Liver (tissue), 9 donors: ENCODE results near the gene IGLL5. TPM values are rescaled to one million over a fixed set of nuclear protein-coding genes. Genes with fewer than 3 reads are reported as not detected.

Experiments used
- DNase-seq: peaks from one replicate; pipeline ENCODE4 v3.0.0-alpha.2; 2017; ENCODE audit warnings: low spot score
- H3K27ac ChIP-seq, 2 donors: one replicate each; pipeline ENCODE4 v1.7.0; 2013; ENCODE audit warnings: inconsistent platforms in 2 of 2, low read length in 2 of 2, control low read depth in 1 of 2, low read depth in 1 of 2, mild to moderate bottlenecking in 1 of 2
- H3K27me3 ChIP-seq, 4 donors: one replicate each; pipeline versions ENCODE4 v1.6.1 to v1.7.0; 2013; ENCODE audit warnings: low read length in 3 of 4, inconsistent platforms in 1 of 4, mild to moderate bottlenecking in 1 of 4, moderate library complexity in 1 of 4; ENCODE audit not compliant: control insufficient read depth in 4 of 4, insufficient read depth in 4 of 4
- H3K36me3 ChIP-seq, 4 donors: one replicate each; pipeline versions ENCODE4 v1.6.1 to v1.7.0; 2013; ENCODE audit warnings: low read length in 3 of 4, mild to moderate bottlenecking in 3 of 4, low read depth in 1 of 4, moderate library complexity in 1 of 4; ENCODE audit not compliant: control insufficient read depth in 4 of 4, insufficient read depth in 3 of 4
- H3K4me1 ChIP-seq, 4 donors: one replicate each; pipeline versions ENCODE4 v1.6.1 to v1.7.0; 2013; ENCODE audit warnings: low read length in 3 of 4, mild to moderate bottlenecking in 3 of 4, moderate library complexity in 1 of 4; ENCODE audit not compliant: control insufficient read depth in 4 of 4, insufficient read depth in 4 of 4
- H3K4me3 ChIP-seq, 3 donors: one replicate each; pipeline versions ENCODE4 v1.6.1 to v1.7.0; 2013; ENCODE audit warnings: low read length in 3 of 3, control low read depth in 1 of 3, low read depth in 1 of 3, mild to moderate bottlenecking in 1 of 3
- H3K9ac ChIP-seq, 2 donors: one replicate each; pipeline ENCODE4 v1.7.0; 2013; ENCODE audit warnings: low read length in 2 of 2, mild to moderate bottlenecking in 2 of 2, moderate library complexity in 2 of 2, control low read depth in 1 of 2, low read depth in 1 of 2
- H3K9me3 ChIP-seq, 4 donors: one replicate each; pipeline versions ENCODE4 v1.6.1 to v1.7.0; 2013; ENCODE audit warnings: low read length in 3 of 4; ENCODE audit not compliant: control insufficient read depth in 4 of 4
- EGR1 ChIP-seq, 2 donors: IDR thresholded peaks; 2 replicates each; pipeline ENCODE4 v1.6.1; 2016 to 2018; ENCODE audit warnings: antibody characterized with exemption in 2 of 2, low read depth in 2 of 2
- FOXA1 ChIP-seq: IDR thresholded peaks from 2 replicates; pipeline ENCODE4 v1.6.1; 2016; ENCODE audit warnings: antibody characterized with exemption
- GABPA ChIP-seq, 2 donors: IDR thresholded peaks in 1 of 2; conservative IDR thresholded peaks in 1 of 2; 2 replicates each; pipeline ENCODE4 v1.6.1; 2016; ENCODE audit warnings: antibody characterized with exemption in 2 of 2, mild to moderate bottlenecking in 1 of 2, moderate library complexity in 1 of 2
- HNF4G ChIP-seq: IDR thresholded peaks from 2 replicates; pipeline ENCODE4 v1.6.1; 2016; ENCODE audit warnings: antibody characterized with exemption
- NR2F2 ChIP-seq: IDR thresholded peaks from 2 replicates; pipeline ENCODE4 v1.6.1; 2016; ENCODE audit warnings: antibody characterized with exemption
- RAD21 ChIP-seq, 2 donors: IDR thresholded peaks; 2 replicates each; pipeline ENCODE4 v1.6.1; 2016; ENCODE audit warnings: antibody characterized with exemption in 2 of 2, mild to moderate bottlenecking in 2 of 2
- RXRA ChIP-seq, 2 donors: IDR thresholded peaks; 2 replicates each; pipeline ENCODE4 v1.6.1; 2017 to 2018; ENCODE audit warnings: antibody characterized with exemption in 2 of 2, mild to moderate bottlenecking in 1 of 2
- TAF1 ChIP-seq: conservative IDR thresholded peaks from 2 replicates; pipeline ENCODE4 v1.6.1; 2016; ENCODE audit warnings: antibody characterized with exemption, mild to moderate bottlenecking
- WGBS: extraction: QIAGEN DNeasy Blood & Tissue Kit; methylation state at CpG from one replicate; pipeline ENCODE4 v1.1.7; 2013; 5-methylcytosine and 5-hydroxymethylcytosine counted together
- polyA plus RNA-seq, 2 donors: library from polyadenylated mRNA; stranded (reverse) in 1 of 2; unstranded in 1 of 2; fragments of 200-250 nt in 1 of 2; fragments of >200 nt in 1 of 2; fragmentation: Nextera tagmentation in 1 of 2; extraction: Ambion mirVana in 1 of 2; gene quantifications; one replicate each; pipeline versions ENCODE4 v1.2.1 to v1.2.3, GENCODE V29; 2013 to 2015
- total RNA-seq, 2 donors: library from RNA; depleted of rRNA; stranded (reverse); fragments of >200 nt; gene quantifications; one replicate each; pipeline ENCODE4 v1.2.3, GENCODE V29; 2014
- TF ChIP-seq, protein P1 (sequence below): IDR thresholded peaks from 2 replicates; pipeline ENCODE4 v1.6.1; 2016; ENCODE audit warnings: antibody characterized with exemption, mild to moderate bottlenecking
- TF ChIP-seq, protein P2 (sequence below): IDR thresholded peaks from 2 replicates; pipeline ENCODE4 v1.6.1; 2016; ENCODE audit warnings: antibody characterized with exemption
- TF ChIP-seq, protein P3 (sequence below): IDR thresholded peaks from 2 replicates; pipeline ENCODE4 v1.6.1; 2016; ENCODE audit warnings: antibody characterized with exemption
- donor health status: healthy.
- donor health status: healthy.
- donor health status: healthy.
- donor health status: healthy.
- donor health status: healthy.

IGLL5 gene
- total and polyA plus RNA-seq, 4 donors = 1.3 to 13.4 (median 3.4) TPM

DNA sequence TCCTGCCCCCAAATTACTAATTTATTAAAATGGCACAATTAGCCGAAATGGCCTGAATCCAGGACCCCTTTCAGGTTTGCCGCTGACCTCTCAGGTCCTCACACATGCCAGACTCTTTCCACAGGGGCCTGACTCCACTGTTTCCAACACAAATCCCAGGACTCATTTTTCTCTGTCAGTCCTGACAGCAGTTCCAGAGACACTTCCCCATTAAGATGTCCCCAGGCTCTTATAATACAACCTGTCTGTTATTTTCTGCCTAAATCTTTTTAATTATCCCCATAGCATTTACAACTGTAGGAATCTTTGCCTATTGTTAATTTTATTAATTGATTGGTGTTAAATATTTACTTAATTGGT lies 9.4 kb upstream of the IGLL5 start:
- TF ChIP-seq GABPA (IDR thresholded peaks at IDR 0.05 in 1 of 2, conservative IDR thresholded peaks at IDR 0.05 in 1 of 2) = no peak
- TF ChIP-seq, protein P1, sequence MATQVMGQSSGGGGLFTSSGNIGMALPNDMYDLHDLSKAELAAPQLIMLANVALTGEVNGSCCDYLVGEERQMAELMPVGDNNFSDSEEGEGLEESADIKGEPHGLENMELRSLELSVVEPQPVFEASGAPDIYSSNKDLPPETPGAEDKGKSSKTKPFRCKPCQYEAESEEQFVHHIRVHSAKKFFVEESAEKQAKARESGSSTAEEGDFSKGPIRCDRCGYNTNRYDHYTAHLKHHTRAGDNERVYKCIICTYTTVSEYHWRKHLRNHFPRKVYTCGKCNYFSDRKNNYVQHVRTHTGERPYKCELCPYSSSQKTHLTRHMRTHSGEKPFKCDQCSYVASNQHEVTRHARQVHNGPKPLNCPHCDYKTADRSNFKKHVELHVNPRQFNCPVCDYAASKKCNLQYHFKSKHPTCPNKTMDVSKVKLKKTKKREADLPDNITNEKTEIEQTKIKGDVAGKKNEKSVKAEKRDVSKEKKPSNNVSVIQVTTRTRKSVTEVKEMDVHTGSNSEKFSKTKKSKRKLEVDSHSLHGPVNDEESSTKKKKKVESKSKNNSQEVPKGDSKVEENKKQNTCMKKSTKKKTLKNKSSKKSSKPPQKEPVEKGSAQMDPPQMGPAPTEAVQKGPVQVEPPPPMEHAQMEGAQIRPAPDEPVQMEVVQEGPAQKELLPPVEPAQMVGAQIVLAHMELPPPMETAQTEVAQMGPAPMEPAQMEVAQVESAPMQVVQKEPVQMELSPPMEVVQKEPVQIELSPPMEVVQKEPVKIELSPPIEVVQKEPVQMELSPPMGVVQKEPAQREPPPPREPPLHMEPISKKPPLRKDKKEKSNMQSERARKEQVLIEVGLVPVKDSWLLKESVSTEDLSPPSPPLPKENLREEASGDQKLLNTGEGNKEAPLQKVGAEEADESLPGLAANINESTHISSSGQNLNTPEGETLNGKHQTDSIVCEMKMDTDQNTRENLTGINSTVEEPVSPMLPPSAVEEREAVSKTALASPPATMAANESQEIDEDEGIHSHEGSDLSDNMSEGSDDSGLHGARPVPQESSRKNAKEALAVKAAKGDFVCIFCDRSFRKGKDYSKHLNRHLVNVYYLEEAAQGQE = no peak
- TF ChIP-seq NR2F2 = no peak
- Histone ChIP-seq H3K9ac (no peak overlapping the region), H3K36me3 (no peaks in the 10 kb centered on the region), H3K27me3 (no peaks in the 10 kb centered on the region), H3K27ac (no peak overlapping the region), H3K4me3 (no peak overlapping the region), H3K4me1 (no peaks in the 10 kb centered on the region), H3K9me3 (peaks cover 0 to 3% (median 0%) of the 10 kb centered on the region in 4 donors)
- DNase-seq = peak; percentile 5
- WGBS = 53% methylated on average over 2 of the region's 2 CpGs

DNA sequence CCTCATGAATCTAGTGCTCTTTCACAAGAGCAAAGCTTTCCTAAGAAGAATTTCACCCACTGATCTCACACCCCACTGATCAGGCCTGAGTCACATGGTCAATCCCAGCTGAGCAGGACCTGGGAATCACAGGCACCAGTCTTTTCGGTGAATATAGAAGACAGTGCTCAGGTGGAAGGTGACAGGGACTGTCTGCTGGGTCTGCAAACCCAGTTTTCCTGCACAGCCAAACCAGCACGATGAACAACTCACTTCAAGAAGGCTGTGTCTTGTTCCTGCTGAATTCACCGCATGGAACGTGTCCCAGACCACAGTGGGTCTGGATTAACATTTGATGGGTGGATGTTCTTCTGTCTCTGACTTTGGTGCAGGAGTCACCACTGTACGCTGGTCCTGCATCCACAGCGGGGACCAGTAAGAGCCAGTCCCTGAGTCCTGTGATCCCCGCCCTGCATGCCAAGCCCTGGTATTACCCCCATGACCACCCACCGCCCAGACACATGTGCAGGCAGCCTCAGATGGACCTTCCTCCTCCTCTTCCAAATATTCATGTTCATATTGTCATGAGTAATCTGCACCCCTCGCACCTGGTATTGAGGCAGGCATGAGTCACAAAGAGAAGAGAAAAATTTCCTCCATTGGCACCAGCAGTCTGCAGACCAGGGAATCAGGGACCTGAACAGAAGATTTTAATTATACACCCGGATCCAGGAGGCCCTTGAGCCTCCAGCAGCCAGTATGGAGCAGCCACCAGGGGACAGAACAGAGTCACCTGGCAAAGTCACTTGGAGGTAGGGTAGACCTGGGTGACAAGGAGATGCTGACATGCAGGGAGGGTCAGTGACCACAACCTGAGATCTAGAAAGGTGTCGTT lies 8.6 kb upstream of the IGLL5 start:
- H3K36me3 ChIP-seq = no peaks in the 10 kb centered on the region
- H3K27me3 ChIP-seq = no peaks in the 10 kb centered on the region
- H3K4me3 ChIP-seq = no peak overlapping the region
- H3K4me1 ChIP-seq = no peaks in the 10 kb centered on the region
- peak; percentile 32 for DNase-seq
- 78% methylated on average over 11 of the region's 11 CpGs for WGBS
- H3K27ac ChIP-seq = no peak overlapping the region
- no peak for TF ChIP-seq FOXA1
- no peak for TF ChIP-seq EGR1 (IDR thresholded peaks at IDR 0.05; ENCODE audit: low read depth in 2 of 2)
- peaks cover 0 to 3% (median 0%) of the 10 kb centered on the region in 4 donors for H3K9me3 ChIP-seq
- H3K9ac ChIP-seq = no peak overlapping the region

DNA sequence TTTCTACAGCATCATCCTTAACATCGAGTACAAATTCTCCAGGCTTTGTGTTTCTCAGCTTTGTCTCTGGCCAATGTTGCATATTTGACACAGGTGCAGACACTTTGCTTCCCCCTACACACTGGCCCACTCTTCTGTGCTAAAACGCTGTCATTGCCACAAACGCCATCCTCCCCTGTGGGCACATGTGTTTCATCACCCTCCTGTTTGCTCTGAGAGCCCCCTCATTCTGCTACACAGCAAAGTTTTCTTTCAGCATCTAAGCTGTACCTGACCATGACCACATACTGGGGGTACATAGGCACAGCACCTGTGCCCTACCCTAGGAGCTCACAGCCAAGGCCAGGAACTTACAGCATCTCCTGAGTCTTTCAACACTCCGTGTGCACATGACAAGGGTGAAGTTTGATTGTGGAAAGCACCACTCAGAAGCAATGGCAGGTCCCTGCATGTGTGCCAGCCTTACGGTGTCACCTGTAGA lies 7.9 kb upstream of the IGLL5 start:
- Histone ChIP-seq H3K36me3 (no peaks in the 10 kb centered on the region), H3K9ac (no peak overlapping the region), H3K27ac (no peak overlapping the region), H3K4me1 (no peaks in the 10 kb centered on the region), H3K4me3 (no peak overlapping the region), H3K9me3 (no peaks in the 10 kb centered on the region), H3K27me3 (no peaks in the 10 kb centered on the region)
- no peak for TF ChIP-seq HNF4G
- TF ChIP-seq RXRA (IDR thresholded peaks at IDR 0.05) = no peak
- TF ChIP-seq EGR1 (IDR thresholded peaks at IDR 0.05; ENCODE audit: low read depth in 2 of 2) = no peak
- no peak for TF ChIP-seq RAD21 (IDR thresholded peaks at IDR 0.05)
- DNase-seq = peak; percentile 9
- 58% methylated on average over 5 of the region's 5 CpGs for WGBS

DNA sequence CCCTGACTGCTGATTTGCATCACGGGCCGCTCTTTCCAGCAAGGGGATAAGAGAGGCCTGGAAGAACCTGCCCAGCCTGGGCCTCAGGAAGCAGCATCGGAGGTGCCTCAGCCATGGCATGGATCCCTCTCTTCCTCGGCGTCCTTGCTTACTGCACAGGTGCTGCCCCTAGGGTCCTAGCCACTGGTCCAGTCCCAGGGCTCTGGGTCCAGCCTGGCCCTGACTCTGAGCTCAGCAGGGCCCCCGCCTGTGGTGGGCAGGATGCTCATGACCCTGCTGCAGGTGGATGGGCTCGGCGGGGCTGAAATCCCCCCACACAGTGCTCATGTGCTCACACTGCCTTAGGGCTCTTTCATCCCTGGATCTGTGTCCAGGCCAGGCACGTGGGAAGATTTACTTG lies 7.0 kb upstream of the IGLL5 start:
- Histone ChIP-seq H3K4me1 (no peaks in the 10 kb centered on the region), H3K27me3 (no peaks in the 10 kb centered on the region), H3K9ac (no peak overlapping the region), H3K9me3 (no peaks in the 10 kb centered on the region), H3K36me3 (no peaks in the 10 kb centered on the region), H3K27ac (no peak overlapping the region), H3K4me3 (no peak overlapping the region)
- TF ChIP-seq HNF4G (no peak), FOXA1 (no peak), TAF1 (no peak)
- TF ChIP-seq, protein P2, sequence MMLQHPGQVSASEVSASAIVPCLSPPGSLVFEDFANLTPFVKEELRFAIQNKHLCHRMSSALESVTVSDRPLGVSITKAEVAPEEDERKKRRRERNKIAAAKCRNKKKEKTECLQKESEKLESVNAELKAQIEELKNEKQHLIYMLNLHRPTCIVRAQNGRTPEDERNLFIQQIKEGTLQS = no peak
- TF ChIP-seq, protein P3, sequence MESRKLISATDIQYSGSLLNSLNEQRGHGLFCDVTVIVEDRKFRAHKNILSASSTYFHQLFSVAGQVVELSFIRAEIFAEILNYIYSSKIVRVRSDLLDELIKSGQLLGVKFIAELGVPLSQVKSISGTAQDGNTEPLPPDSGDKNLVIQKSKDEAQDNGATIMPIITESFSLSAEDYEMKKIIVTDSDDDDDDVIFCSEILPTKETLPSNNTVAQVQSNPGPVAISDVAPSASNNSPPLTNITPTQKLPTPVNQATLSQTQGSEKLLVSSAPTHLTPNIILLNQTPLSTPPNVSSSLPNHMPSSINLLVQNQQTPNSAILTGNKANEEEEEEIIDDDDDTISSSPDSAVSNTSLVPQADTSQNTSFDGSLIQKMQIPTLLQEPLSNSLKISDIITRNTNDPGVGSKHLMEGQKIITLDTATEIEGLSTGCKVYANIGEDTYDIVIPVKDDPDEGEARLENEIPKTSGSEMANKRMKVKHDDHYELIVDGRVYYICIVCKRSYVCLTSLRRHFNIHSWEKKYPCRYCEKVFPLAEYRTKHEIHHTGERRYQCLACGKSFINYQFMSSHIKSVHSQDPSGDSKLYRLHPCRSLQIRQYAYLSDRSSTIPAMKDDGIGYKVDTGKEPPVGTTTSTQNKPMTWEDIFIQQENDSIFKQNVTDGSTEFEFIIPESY = no peak
- WGBS = 79% methylated on average over 9 of the region's 9 CpGs
- DNase-seq = peak; percentile 17
